Endothelial cell of umbilical vein (primary cell): ENCODE data around the gene SPG11. TPM values are rescaled to one million over a fixed set of nuclear protein-coding genes. Genes with fewer than 3 reads are reported as not detected.
"Not testable (repeated sequence)": the region's sequence is repeated elsewhere in the genome, so short reads cannot be mapped to it uniquely, and the experiment has no call there.

Experiments used
- BruUV-seq: library from RNA; stranded (reverse); fragments of 400-500 nt; replicated peaks from 2 replicates; lab custom pipeline; 2021; lab: Mats Ljungman, UMichigan
- CTCF ChIA-PET: fragments of 300-600, 350-600 bp; sonication (Branson Sonifier 250); formaldehyde crosslinking; loops from one replicate; lab custom pipeline; 2021; ENCODE audit warnings: antibody characterized with exemption, inconsistent platforms; lab: Charles Lee
- POLR2A ChIA-PET: fragments of 300-600, 350-600 bp; sonication (Branson Sonifier 250); formaldehyde crosslinking; loops from one replicate; lab custom pipeline; 2021; ENCODE audit warnings: antibody characterized with exemption, inconsistent platforms; lab: Charles Lee
- DNase-seq: peaks from one replicate; pipeline ENCODE4 v3.0.0-alpha.2; 2011; ENCODE audit warnings: low read depth, low spot score
- FAIRE-seq: peaks from 2 replicates; lab custom pipeline; 2011; peaks lifted over from hg19 to GRCh38; lab: Jason Lieb, UNC
- H2AFZ ChIP-seq: 2 replicates; pipeline ENCODE4 v1.6.0; 2012; ENCODE audit warnings: low read depth, low read length, control low read depth, inconsistent platforms
- H3K27ac ChIP-seq: 2 replicates; pipeline ENCODE4 v1.5.1; 2011; ENCODE audit warnings: low read depth, mild to moderate bottlenecking, control low read depth, low read length, moderate library complexity; ENCODE audit not compliant: insufficient read depth
- H3K27me3 ChIP-seq, 2 experiments: 2 replicates each; pipeline versions ENCODE4 v1.6.0 to v1.6.1; 2011; ENCODE audit warnings: low read length in 2 of 2, mixed read lengths in 1 of 2; ENCODE audit not compliant: control insufficient read depth in 2 of 2, insufficient read depth in 2 of 2
- H3K36me3 ChIP-seq, 2 experiments: 2 replicates in 1 of 2; 3 replicates in 1 of 2; pipeline ENCODE4 v1.5.1; 2011; ENCODE audit warnings: low read length in 2 of 2, mild to moderate bottlenecking in 1 of 2, moderate library complexity in 1 of 2; ENCODE audit not compliant: control insufficient read depth in 2 of 2, insufficient read depth in 2 of 2; ENCODE audit errors: extremely low read depth in 1 of 2
- H3K4me1 ChIP-seq: 3 replicates; pipeline ENCODE4 v1.5.1; 2011; ENCODE audit warnings: mild to moderate bottlenecking, low read length; ENCODE audit not compliant: control insufficient read depth, insufficient read depth; ENCODE audit errors: extremely low read depth
- H3K4me2 ChIP-seq: 2 replicates; pipeline ENCODE4 v1.6.1; 2011; ENCODE audit warnings: low read length, control low read depth, mixed read lengths; ENCODE audit not compliant: insufficient read depth
- H3K4me3 ChIP-seq, 3 experiments: fragments of 200-600 bp in 1 of 3; sonication (generic), shearing (Covaris generic) in 1 of 3; replicated peaks in 1 of 3; 2 replicates each; pipeline ENCODE4 v1.5.1; 2011 to 2016; ENCODE audit warnings: control low read depth in 3 of 3, low read length in 3 of 3, mild to moderate bottlenecking in 2 of 3, inconsistent platforms in 1 of 3, low read depth in 1 of 3, moderate library complexity in 1 of 3; ENCODE audit not compliant: insufficient read depth in 1 of 3
- H3K79me2 ChIP-seq: 2 replicates; pipeline ENCODE4 v1.6.0; 2012; ENCODE audit warnings: low read length, inconsistent platforms; ENCODE audit not compliant: control insufficient read depth, insufficient read depth
- H3K9ac ChIP-seq: replicated peaks from 2 replicates; pipeline ENCODE3; 2011; ENCODE audit warnings: low read length, control low read depth; ENCODE audit not compliant: insufficient read depth; ENCODE audit errors: extremely low read depth
- H3K9me1 ChIP-seq: replicated peaks from 3 replicates; pipeline ENCODE4 v1.6.0; 2011; ENCODE audit warnings: mild to moderate bottlenecking, low read length; ENCODE audit not compliant: control insufficient read depth, insufficient read depth; ENCODE audit errors: extremely low read depth
- H3K9me3 ChIP-seq: replicated peaks from 2 replicates; pipeline ENCODE4 v1.5.1; 2012; ENCODE audit warnings: low read length, inconsistent platforms; ENCODE audit not compliant: control insufficient read depth, insufficient read depth
- H4K20me1 ChIP-seq: replicated peaks from 2 replicates; pipeline ENCODE3; 2011; ENCODE audit warnings: mild to moderate bottlenecking, low read length; ENCODE audit not compliant: control insufficient read depth, insufficient read depth; ENCODE audit errors: extremely low read depth
- GATA2 ChIP-seq: IDR thresholded peaks from 2 replicates; pipeline ENCODE4 v1.7.0; 2011; ENCODE audit warnings: low read depth, mild to moderate bottlenecking, moderate library complexity, mixed read lengths, low read length; ENCODE audit not compliant: insufficient read length, insufficient read depth
- MYC ChIP-seq: IDR thresholded peaks from one replicate; pipeline ENCODE4 v1.6.1; 2011; ENCODE audit warnings: mild to moderate bottlenecking, low read depth, low read length
- dilution Hi-C: fragments of 300-500 bp; cut with MboI; formaldehyde crosslinking; loops from one replicate; pipeline ENCODE4 v1.15.0; 2019; ENCODE audit warnings: low sequenced_read_pairs; ENCODE audit not compliant: extremely low pct_ligation_motif_present
- intact Hi-C: fragments of 100-400 bp; cut with micrococcal nuclease; formaldehyde crosslinking; loops from one replicate; pipeline ENCODE4 v1.10.0; 2022
- polyA plus RNA-seq, 4 experiments: library from polyadenylated mRNA; depleted of rRNA in 3 of 4; stranded (reverse) in 3 of 4; unstranded in 1 of 4; fragments of >200 nt; gene quantifications; 2 replicates each; pipeline versions ENCODE4 v1.2.1 to v1.2.3, GENCODE V29; 2011 to 2012; ENCODE audit warnings: missing spikeins in 1 of 4
- total RNA-seq: library from RNA; stranded (reverse); gene quantifications from 2 replicates; pipeline ENCODE4 v1.2.3, GENCODE V29; 2021

Gene SPG11
- total and polyA plus RNA-seq, 2 donors (not counting 3 experiments of a cell fraction or from before 2014, with no cell fraction given) = 30.7 to 53.5 TPM

DNA sequence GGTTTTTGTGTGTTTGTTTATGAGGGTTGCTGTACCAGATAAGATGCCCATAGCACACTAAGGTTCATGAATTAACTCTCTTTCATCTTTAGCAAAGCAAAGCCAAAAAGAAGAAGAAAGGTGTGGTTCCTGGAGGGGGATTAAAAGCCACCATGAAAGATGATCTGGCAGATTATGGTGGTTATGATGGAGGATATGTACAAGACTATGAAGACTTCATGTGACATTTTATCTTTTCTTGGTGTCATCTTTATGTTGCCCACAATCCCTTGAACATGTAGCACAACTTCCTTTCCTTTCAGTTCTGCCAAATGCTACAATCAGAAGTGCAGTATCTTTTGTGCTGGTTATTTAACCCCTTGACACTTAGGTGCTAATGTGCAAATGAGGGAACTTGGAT, 102.5 kb downstream of the SPG11 start:
- FAIRE-seq, intact Hi-C loops, dilution Hi-C loops: not testable (repeated sequence)

GRCh38 chr15:44554934-44555723, 108.3 kb downstream of the SPG11 start:
- Histone ChIP-seq H4K20me1 (no peaks in the 10 kb centered on the region), H3K4me1 (peaks cover 11% of the 10 kb centered on the region), H2AFZ (no peak overlapping the region), H3K79me2 (peaks cover 33% of the 10 kb centered on the region), H3K9me1 (no peaks in the 10 kb centered on the region), H3K9me3 (no peaks in the 10 kb centered on the region), H3K4me3 (no peak overlapping the region), H3K4me2 (peak overlapping the region; percentile 22), H3K36me3 (peaks cover 17 to 29% of the 10 kb centered on the region in 2 experiments), H3K27me3 (no peaks in the 10 kb centered on the region), H3K27ac (no peak overlapping the region), H3K9ac (no peak overlapping the region)
- dilution Hi-C loops (no loop called here), intact Hi-C loops (no loop called here)
- ChIA-PET CTCF (interaction anchor here (0.7 to 1.7 kb wide), 3 partner anchors 9 to 23 kb away, joined by 3 to 6 read pairs (median 3); partner anchors contain the start of gene EIF3J), POLR2A (interaction anchor here (0.6 to 1.3 kb wide), 3 partner anchors 11 to 24 kb away, joined by 3 to 7 read pairs (median 5); partner anchors contain the start of gene EIF3J)
- no TSS peak for BruUV-seq
- TF ChIP-seq MYC = no peak
- peak; percentile 51 for TF ChIP-seq GATA2
- FAIRE-seq (peak; percentile 68), DNase-seq (peak; percentile 27)

More for the DNA sequence above, 102.5 kb downstream of the SPG11 start:
- H3K9ac ChIP-seq, H3K79me2 ChIP-seq, BruUV-seq, H3K4me3 ChIP-seq, H3K9me3 ChIP-seq, H3K9me1 ChIP-seq, H3K27ac ChIP-seq, H3K4me1 ChIP-seq, H3K27me3 ChIP-seq, H4K20me1 ChIP-seq, DNase-seq, H2AFZ ChIP-seq, POLR2A ChIA-PET, H3K4me2 ChIP-seq, CTCF ChIA-PET: not testable (repeated sequence)
- H3K36me3 ChIP-seq = peaks cover 33 to 42% of the 10 kb centered on the region in 2 experiments
